ENCODE results near the gene TMEM51. TPM values are rescaled to one million over a fixed set of nuclear protein-coding genes. Genes with fewer than 3 reads are reported as not detected.

Gene TMEM51
- total and polyA plus RNA-seq, 2 of the 13 experiments (the other 11 are each of a cell fraction or from before 2014, with no cell fraction given), result 12.2 to 22.3 TPM

DNA sequence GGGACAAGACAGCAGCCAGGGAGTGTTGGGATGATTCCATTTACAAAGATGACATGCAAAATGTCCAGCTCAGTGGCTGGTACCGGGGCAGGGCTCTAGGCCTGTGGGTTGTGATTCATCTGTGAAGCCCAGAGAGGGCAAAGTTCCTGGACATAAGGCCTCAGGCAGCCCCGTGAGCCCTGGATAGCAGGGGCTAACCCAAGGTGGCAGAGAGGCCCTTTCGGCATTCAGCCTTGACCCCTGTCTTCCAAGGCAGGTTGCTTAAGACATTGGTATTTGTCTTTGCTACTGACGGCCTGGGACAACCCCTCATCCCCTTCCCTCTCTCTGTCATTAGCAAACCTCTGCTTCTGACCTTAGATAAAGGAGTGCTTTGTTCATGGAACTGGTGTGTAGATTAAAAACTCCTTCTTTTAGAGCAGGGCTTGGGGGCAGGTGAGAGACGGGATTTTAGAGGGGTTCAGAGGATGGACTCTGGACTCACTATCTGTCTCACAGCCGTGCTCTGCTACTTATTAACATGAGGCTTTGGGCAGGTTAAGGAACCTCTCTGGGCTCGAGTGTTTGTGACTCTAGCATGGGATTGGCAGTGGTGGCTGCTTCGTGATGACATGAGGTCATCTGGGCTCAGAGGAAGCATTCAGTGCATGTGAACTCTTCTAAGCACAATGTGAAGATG, 36.3 kb downstream of the TMEM51 start (continued):
- TF ChIP-seq, protein P1, sequence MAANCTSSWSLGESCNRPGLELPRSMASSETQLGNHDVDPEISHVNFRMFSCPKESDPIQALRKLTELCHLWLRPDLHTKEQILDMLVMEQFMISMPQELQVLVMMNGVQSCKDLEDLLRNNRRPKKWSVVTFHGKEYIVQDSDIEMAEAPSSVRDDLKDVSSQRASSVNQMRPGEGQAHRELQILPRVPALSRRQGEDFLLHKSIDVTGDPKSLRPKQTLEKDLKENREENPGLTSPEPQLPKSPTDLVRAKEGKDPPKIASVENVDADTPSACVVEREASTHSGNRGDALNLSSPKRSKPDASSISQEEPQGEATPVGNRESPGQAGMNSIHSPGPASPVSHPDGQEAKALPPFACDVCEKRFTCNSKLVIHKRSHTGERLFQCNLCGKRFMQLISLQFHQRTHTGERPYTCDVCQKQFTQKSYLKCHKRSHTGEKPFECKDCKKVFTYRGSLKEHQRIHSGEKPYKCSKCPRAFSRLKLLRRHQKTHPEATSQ (CRISPR knock-in tag; IDR thresholded peaks at IDR 0.05; ENCODE audit: borderline replicate concordance), result peak; percentile 88; the same call in 1 of the 2 replicates
- TF ChIP-seq KLF11 (CRISPR knock-in tag; IDR thresholded peaks at IDR 0.05) (no peak), ZNF792 (CRISPR knock-in tag; IDR thresholded peaks at IDR 0.05) (peak; percentile 40; the same call in 1 of the 2 replicates), XRCC5 (optimal IDR thresholded peaks at IDR 0.05; ENCODE audit: low read length) (peak; percentile 51), ZNF292 (CRISPR knock-in tag; IDR thresholded peaks at IDR 0.05; ENCODE audit: borderline replicate concordance, low read depth) (0 out of 2 replicates have a peak, but pooled peaks have one; percentile 26), ZNF33B (CRISPR knock-in tag; IDR thresholded peaks at IDR 0.05) (no peak), GATAD1 (CRISPR knock-in tag; IDR thresholded peaks at IDR 0.05) (peak; percentile 40; the same call in 1 of the 2 replicates), NR2F2 (IDR thresholded peaks at IDR 0.05; ENCODE audit: borderline replicate concordance, low read depth) (peak; percentile 83; the same call in 1 of the 2 replicates), LCORL (IDR thresholded peaks at IDR 0.05) (no peak), LCORL (CRISPR knock-in tag; IDR thresholded peaks at IDR 0.05) (peak; percentile 26; the same call in 1 of the 2 replicates), ISL2 (CRISPR knock-in tag; IDR thresholded peaks at IDR 0.05) (peak; percentile 81), ZFAT (CRISPR knock-in tag; conservative IDR thresholded peaks at IDR 0.05) (no peak)
- TF ChIP-seq, protein P2, sequence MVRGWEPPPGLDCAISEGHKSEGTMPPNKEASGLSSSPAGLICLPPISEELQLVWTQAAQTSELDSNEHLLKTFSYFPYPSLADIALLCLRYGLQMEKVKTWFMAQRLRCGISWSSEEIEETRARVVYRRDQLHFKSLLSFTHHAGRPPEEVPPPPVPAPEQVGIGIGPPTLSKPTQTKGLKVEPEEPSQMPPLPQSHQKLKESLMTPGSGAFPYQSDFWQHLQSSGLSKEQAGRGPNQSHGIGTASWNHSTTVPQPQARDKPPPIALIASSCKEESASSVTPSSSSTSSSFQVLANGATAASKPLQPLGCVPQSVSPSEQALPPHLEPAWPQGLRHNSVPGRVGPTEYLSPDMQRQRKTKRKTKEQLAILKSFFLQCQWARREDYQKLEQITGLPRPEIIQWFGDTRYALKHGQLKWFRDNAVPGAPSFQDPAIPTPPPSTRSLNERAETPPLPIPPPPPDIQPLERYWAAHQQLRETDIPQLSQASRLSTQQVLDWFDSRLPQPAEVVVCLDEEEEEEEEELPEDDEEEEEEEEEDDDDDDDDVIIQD (CRISPR knock-in tag; IDR thresholded peaks at IDR 0.05; ENCODE audit: low read depth), result no peak
- TF ChIP-seq, protein P3, sequence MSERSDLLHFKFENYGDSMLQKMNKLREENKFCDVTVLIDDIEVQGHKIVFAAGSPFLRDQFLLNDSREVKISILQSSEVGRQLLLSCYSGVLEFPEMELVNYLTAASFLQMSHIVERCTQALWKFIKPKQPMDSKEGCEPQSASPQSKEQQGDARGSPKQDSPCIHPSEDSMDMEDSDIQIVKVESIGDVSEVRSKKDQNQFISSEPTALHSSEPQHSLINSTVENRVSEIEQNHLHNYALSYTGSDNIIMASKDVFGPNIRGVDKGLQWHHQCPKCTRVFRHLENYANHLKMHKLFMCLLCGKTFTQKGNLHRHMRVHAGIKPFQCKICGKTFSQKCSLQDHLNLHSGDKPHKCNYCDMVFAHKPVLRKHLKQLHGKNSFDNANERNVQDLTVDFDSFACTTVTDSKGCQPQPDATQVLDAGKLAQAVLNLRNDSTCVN (CRISPR knock-in tag; IDR thresholded peaks at IDR 0.05; ENCODE audit: borderline replicate concordance), result 0 out of 2 replicates have a peak, but pooled peaks have one; percentile 19
- TF ChIP-seq, protein P4, sequence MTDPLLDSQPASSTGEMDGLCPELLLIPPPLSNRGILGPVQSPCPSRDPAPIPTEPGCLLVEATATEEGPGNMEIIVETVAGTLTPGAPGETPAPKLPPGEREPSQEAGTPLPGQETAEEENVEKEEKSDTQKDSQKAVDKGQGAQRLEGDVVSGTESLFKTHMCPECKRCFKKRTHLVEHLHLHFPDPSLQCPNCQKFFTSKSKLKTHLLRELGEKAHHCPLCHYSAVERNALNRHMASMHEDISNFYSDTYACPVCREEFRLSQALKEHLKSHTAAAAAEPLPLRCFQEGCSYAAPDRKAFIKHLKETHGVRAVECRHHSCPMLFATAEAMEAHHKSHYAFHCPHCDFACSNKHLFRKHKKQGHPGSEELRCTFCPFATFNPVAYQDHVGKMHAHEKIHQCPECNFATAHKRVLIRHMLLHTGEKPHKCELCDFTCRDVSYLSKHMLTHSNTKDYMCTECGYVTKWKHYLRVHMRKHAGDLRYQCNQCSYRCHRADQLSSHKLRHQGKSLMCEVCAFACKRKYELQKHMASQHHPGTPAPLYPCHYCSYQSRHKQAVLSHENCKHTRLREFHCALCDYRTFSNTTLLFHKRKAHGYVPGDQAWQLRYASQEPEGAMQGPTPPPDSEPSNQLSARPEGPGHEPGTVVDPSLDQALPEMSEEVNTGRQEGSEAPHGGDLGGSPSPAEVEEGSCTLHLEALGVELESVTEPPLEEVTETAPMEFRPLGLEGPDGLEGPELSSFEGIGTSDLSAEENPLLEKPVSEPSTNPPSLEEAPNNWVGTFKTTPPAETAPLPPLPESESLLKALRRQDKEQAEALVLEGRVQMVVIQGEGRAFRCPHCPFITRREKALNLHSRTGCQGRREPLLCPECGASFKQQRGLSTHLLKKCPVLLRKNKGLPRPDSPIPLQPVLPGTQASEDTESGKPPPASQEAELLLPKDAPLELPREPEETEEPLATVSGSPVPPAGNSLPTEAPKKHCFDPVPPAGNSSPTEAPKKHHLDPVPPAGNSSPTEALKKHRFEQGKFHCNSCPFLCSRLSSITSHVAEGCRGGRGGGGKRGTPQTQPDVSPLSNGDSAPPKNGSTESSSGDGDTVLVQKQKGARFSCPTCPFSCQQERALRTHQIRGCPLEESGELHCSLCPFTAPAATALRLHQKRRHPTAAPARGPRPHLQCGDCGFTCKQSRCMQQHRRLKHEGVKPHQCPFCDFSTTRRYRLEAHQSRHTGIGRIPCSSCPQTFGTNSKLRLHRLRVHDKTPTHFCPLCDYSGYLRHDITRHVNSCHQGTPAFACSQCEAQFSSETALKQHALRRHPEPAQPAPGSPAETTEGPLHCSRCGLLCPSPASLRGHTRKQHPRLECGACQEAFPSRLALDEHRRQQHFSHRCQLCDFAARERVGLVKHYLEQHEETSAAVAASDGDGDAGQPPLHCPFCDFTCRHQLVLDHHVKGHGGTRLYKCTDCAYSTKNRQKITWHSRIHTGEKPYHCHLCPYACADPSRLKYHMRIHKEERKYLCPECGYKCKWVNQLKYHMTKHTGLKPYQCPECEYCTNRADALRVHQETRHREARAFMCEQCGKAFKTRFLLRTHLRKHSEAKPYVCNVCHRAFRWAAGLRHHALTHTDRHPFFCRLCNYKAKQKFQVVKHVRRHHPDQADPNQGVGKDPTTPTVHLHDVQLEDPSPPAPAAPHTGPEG (CRISPR knock-in tag; IDR thresholded peaks at IDR 0.05), result no peak
- TF ChIP-seq, protein P5, sequence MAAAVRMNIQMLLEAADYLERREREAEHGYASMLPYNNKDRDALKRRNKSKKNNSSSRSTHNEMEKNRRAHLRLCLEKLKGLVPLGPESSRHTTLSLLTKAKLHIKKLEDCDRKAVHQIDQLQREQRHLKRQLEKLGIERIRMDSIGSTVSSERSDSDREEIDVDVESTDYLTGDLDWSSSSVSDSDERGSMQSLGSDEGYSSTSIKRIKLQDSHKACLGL (CRISPR knock-in tag; IDR thresholded peaks at IDR 0.05), result peak; percentile 36; the same call in 1 of the 2 replicates
- TF ChIP-seq, protein P6, sequence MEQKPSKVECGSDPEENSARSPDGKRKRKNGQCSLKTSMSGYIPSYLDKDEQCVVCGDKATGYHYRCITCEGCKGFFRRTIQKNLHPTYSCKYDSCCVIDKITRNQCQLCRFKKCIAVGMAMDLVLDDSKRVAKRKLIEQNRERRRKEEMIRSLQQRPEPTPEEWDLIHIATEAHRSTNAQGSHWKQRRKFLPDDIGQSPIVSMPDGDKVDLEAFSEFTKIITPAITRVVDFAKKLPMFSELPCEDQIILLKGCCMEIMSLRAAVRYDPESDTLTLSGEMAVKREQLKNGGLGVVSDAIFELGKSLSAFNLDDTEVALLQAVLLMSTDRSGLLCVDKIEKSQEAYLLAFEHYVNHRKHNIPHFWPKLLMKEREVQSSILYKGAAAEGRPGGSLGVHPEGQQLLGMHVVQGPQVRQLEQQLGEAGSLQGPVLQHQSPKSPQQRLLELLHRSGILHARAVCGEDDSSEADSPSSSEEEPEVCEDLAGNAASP (CRISPR knock-in tag; IDR thresholded peaks at IDR 0.05; ENCODE audit: borderline replicate concordance), result peak; percentile 97; the same call in 1 of the 2 replicates
